MM.1S (cell line): ENCODE measurements around the gene KRTAP10-6.
"Not testable (repeated sequence)": the region's sequence is repeated elsewhere in the genome, so short reads cannot be mapped to it uniquely, and the experiment has no call there.

Experiments used
- DNase-seq: peaks from one replicate; pipeline ENCODE4 v3.0.0-alpha.2; 2015
- H2AFZ ChIP-seq: fragments of 300-600 bp; sonication (generic); 2 replicates; pipeline ENCODE4 v1.6.0; 2016; ENCODE audit warnings: antibody characterized with exemption, low read length
- H3F3A ChIP-seq: fragments of 300-600 bp; sonication (generic); 2 replicates; pipeline ENCODE4 v1.6.1; 2016; ENCODE audit warnings: mild to moderate bottlenecking, antibody characterized with exemption, low read length, moderate library complexity, mixed read lengths; ENCODE audit not compliant: insufficient read depth
- H3K27ac ChIP-seq: fragments of 300-600 bp; sonication (generic); 2 replicates; pipeline ENCODE4 v1.5.1; 2016; ENCODE audit warnings: mild to moderate bottlenecking, low read length
- H3K27me3 ChIP-seq: fragments of 300-600 bp; sonication (generic); replicated peaks from 2 replicates; pipeline ENCODE4 v1.6.0; 2016; ENCODE audit warnings: low read length; ENCODE audit not compliant: insufficient read depth
- H3K36me3 ChIP-seq: fragments of 300-600 bp; sonication (generic); replicated peaks from 2 replicates; pipeline ENCODE4 v1.6.1; 2016; ENCODE audit warnings: mild to moderate bottlenecking, low read length, mixed read lengths; ENCODE audit not compliant: insufficient read depth
- H3K4me1 ChIP-seq: fragments of 300-600 bp; sonication (generic); 2 replicates; pipeline ENCODE4 v1.6.1; 2016; ENCODE audit warnings: low read length, mixed read lengths
- H3K4me2 ChIP-seq: fragments of 300-600 bp; sonication (generic); 2 replicates; pipeline ENCODE4 v1.6.0; 2016; ENCODE audit warnings: low read depth, low read length
- H3K4me3 ChIP-seq: fragments of 300-600 bp; sonication (generic); 2 replicates; pipeline ENCODE4 v1.5.1; 2016; ENCODE audit warnings: low read length, mixed read lengths
- H3K79me2 ChIP-seq: fragments of 300-600 bp; sonication (generic); 2 replicates; pipeline ENCODE4 v1.6.1; 2016; ENCODE audit warnings: mixed run types, low read length, mixed read lengths
- H3K9ac ChIP-seq: fragments of 300-600 bp; sonication (generic); 2 replicates; pipeline ENCODE4 v1.6.1; 2016; ENCODE audit warnings: low read length, mixed read lengths
- H3K9me2 ChIP-seq: fragments of 300-600 bp; sonication (generic); replicated peaks from 2 replicates; pipeline ENCODE4 v1.6.1; 2016; ENCODE audit warnings: mild to moderate bottlenecking, low read length, mixed read lengths; ENCODE audit not compliant: insufficient read depth
- H3K9me3 ChIP-seq: fragments of 300-600 bp; sonication (generic); replicated peaks from 2 replicates; pipeline ENCODE4 v1.6.1; 2016; ENCODE audit warnings: mild to moderate bottlenecking, low read length, mixed read lengths; ENCODE audit not compliant: insufficient read depth
- H4K20me1 ChIP-seq: fragments of 300-600 bp; sonication (generic); 2 replicates; pipeline ENCODE4 v1.6.1; 2016; ENCODE audit warnings: mild to moderate bottlenecking, low read length, moderate library complexity, mixed read lengths; ENCODE audit not compliant: insufficient read depth
- CTCF ChIP-seq: fragments of 300-600 bp; sonication (generic); IDR thresholded peaks from 2 replicates; pipeline ENCODE4 v1.5.1; 2016; ENCODE audit warnings: antibody characterized with exemption, low read length, mixed read lengths
- EZH2 ChIP-seq: fragments of 300-600 bp; sonication (generic); optimal IDR thresholded peaks from 2 replicates; pipeline ENCODE3; 2017; ENCODE audit warnings: low read depth, mild to moderate bottlenecking, antibody characterized with exemption, low read length, mixed read lengths
- EZH2phosphoT487 ChIP-seq: fragments of 300-600 bp; sonication (generic); IDR thresholded peaks from 2 replicates; pipeline ENCODE4 v1.6.1; 2018; ENCODE audit warnings: antibody characterized with exemption, low read length

The KRTAP10-6 gene

GRCh38 chr21:44603109-44603875, 11.0 kb upstream of the KRTAP10-6 start:
- Histone ChIP-seq H3K27me3 (peaks cover 85% of the 10 kb centered on the region), H3K79me2 (no peaks in the 10 kb centered on the region), H3K4me2 (no peak overlapping the region), H3K9me3 (no peaks in the 10 kb centered on the region), H3F3A (no peaks in the 10 kb centered on the region), H3K36me3 (no peaks in the 10 kb centered on the region), H3K27ac (no peak overlapping the region), H2AFZ (no peak overlapping the region), H3K9ac (no peak overlapping the region), H3K4me1 (no peaks in the 10 kb centered on the region), H3K4me3 (no peak overlapping the region), H3K9me2 (no peaks in the 10 kb centered on the region), H4K20me1 (no peaks in the 10 kb centered on the region)
- TF ChIP-seq EZH2phosphoT487: no peak
- TF ChIP-seq EZH2: no peak
- no peak for TF ChIP-seq CTCF
- no peak for DNase-seq

- Histone ChIP-seq H3K79me2 (no peaks in the 10 kb centered on the region), H3K27me3 (peaks cover 85% of the 10 kb centered on the region), H3K9me3 (no peaks in the 10 kb centered on the region), H3F3A (no peaks in the 10 kb centered on the region), H3K9me2 (no peaks in the 10 kb centered on the region), H3K27ac (no peak overlapping the region), H3K4me3 (no peak overlapping the region), H4K20me1 (no peaks in the 10 kb centered on the region), H3K36me3 (no peaks in the 10 kb centered on the region), H3K9ac (no peak overlapping the region), H3K4me1 (no peaks in the 10 kb centered on the region), H3K4me2 (no peak overlapping the region), H2AFZ (no peak overlapping the region)
- TF ChIP-seq EZH2 (no peak), EZH2phosphoT487 (no peak), CTCF (no peak)
- DNase-seq: no peak
These were observed 10.2 kb upstream of the KRTAP10-6 start for GRCh38 chr21:44602463-44602850.

- no peak overlapping the region for H3K4me2 ChIP-seq
- TF ChIP-seq CTCF (no peak), EZH2 (no peak), EZH2phosphoT487 (no peak)
- no peak overlapping the region for H3K9ac ChIP-seq
- H3K9me3 ChIP-seq: no peaks in the 10 kb centered on the region
- no peaks in the 10 kb centered on the region for H3K9me2 ChIP-seq
- H3K4me1 ChIP-seq: no peaks in the 10 kb centered on the region
- H4K20me1 ChIP-seq: no peaks in the 10 kb centered on the region
- H2AFZ ChIP-seq: no peak overlapping the region
- H3K4me3 ChIP-seq: no peak overlapping the region
- H3K27ac ChIP-seq: no peak overlapping the region
- H3K79me2 ChIP-seq: no peaks in the 10 kb centered on the region
- no peaks in the 10 kb centered on the region for H3F3A ChIP-seq
- peaks cover 85% of the 10 kb centered on the region for H3K27me3 ChIP-seq
- DNase-seq: no peak
- H3K36me3 ChIP-seq: no peaks in the 10 kb centered on the region
These were observed 9.5 kb upstream of the KRTAP10-6 start for GRCh38 chr21:44601596-44602462.

- H3K36me3 ChIP-seq, H3K4me2 ChIP-seq, H2AFZ ChIP-seq, H3K27ac ChIP-seq, DNase-seq, H3K9ac ChIP-seq, H3K4me1 ChIP-seq, H3K4me3 ChIP-seq, H3F3A ChIP-seq, H3K79me2 ChIP-seq, H4K20me1 ChIP-seq, H3K9me2 ChIP-seq, H3K9me3 ChIP-seq: not testable (repeated sequence)
- peaks cover 85% of the 10 kb centered on the region for H3K27me3 ChIP-seq
These were observed 8.8 kb upstream of the KRTAP10-6 start for GRCh38 chr21:44601091-44601490.

- not testable (repeated sequence) for H3K4me2 ChIP-seq, H3K9me3 ChIP-seq, H3K4me1 ChIP-seq, H4K20me1 ChIP-seq, H2AFZ ChIP-seq, H3F3A ChIP-seq, H3K36me3 ChIP-seq, H3K27ac ChIP-seq, H3K79me2 ChIP-seq, DNase-seq, H3K9ac ChIP-seq, H3K4me3 ChIP-seq, H3K9me2 ChIP-seq
- peaks cover 85% of the 10 kb centered on the region for H3K27me3 ChIP-seq
These were observed 8.0 kb upstream of the KRTAP10-6 start, which contains the start of gene KRTAP10-7 for GRCh38 chr21:44600118-44600978. Gene KRTAP10-7 (plus strand): TSS chr21:44600597. CDS start chr21:44600622, 25 bp downstream.
